NCI-H1930 (cell line): ENCODE measurements around the gene PDGFA.

Experiments used
- DNase-seq, 2 experiments: peaks; one replicate each; lab custom pipeline; 2025; lab: John Stamatoyannopoulos, UW

The PDGFA gene

GRCh38 chr7:472640-472957 lies 47.0 kb downstream of the PDGFA start:
- no peak for DNase-seq

DNA sequence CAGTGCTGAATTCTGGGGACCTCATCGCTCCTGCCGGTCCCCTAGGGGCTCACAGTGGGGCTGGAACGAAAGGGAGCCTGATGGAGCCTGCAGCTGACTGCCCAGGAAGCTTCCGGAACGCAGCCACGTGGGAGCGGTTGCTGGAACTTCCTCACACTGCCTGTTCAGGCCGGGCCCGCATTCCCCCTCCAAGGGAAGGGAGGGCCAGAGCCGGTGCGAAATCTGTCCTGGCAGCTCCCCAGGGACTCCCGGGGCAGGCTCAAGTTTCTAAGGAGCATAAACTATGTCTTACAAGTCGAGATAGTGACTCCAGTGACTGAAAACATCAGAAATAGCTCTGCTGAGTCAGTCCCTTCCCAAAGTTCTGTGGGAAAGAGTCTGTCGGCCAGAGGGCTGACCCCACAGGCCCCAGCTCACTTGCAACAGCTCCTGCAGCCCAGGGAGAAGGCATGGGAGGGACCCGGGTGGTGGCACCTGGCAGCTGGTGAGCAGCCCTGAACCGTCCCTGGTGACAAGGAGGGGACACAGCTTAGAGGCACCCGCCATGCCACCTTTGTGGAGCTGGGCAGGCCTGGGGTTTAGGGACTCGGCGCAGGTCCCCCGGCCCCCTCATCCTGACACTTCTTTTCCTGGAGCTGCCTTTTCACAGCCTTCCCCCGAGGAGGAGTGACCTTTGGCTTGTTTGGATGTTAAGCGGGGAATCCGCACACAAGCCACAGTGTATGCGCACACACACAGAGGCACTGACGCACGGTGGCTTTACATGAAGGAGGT lies 47.6 kb downstream of the PDGFA start:
- DNase-seq = no peak

GRCh38 chr7:471191-471865 lies 48.3 kb downstream of the PDGFA start:
- DNase-seq = no peak

- DNase-seq = no peak
Measured at GRCh38 chr7:469563-469961, 50.1 kb downstream of the PDGFA start.

DNA sequence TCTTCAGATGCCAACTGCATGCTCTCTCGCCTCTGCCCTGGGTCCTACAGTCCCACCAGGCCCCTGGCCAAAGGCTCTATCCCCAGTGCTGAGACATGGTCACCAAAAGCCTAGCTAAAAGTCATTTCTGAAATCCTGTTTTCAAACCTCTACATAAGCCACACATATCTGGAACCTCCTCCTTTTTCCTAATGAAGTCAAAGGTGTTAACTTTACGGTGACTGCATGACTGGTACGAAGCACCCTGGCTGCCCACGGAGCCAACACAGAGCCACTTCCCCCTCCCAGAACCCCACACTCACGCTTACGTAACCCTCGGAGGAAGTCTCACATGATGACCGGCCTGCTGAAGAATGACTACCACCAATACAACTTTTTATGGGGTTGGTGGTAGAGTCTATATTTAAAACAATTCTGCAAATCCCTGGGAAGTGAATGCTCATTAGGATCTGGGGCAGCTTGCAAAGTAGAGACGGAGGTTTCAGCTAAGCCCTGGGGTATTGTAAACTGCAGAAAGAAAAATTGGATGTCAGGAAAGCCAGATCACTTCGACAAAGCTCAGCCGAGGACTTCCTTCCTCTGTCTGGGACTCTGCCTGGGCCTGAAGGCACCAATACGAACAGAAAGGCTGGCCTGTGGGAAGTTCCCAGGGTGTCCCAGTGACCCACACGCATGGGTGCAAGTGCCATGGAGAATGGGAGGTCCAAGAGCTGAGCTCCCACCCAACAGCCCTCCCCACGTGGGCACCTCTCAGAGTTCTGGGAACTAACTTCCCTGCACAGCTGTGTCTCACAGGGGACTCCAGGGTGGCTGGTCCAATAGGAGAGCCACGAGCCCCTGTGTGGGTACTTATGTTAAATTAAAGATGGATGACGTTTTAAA lies 50.7 kb downstream of the PDGFA start:
- no peak for DNase-seq

DNA sequence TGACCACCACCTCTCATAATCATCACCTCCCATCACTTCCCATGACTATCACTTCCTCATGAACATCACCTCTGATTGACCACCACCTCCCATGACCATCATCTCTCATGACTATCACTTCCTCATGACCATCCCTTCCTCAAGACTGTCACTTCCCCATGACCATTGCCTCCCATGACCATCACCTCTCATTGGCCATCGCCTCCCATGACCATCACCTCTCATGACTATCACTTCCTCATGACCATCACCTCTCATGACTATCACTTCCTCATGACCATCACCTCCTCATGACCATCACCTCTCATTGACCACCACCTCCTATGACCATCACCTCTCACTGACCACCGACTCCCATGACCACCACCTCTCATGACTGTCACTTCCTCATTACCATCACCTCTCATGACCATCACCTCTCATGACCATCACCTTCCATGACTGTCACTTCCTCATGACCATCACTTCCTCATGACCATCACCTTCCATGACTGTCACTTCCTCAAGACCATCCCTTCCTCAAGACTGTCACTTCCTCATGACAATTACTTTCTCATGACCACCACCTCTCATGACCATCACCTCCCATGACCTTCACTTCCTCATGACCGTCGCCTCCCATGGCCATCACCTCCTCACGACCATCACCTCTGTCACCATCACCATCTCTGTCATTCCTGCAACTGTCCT lies 51.6 kb downstream of the PDGFA start:
- no peak for DNase-seq

DNA sequence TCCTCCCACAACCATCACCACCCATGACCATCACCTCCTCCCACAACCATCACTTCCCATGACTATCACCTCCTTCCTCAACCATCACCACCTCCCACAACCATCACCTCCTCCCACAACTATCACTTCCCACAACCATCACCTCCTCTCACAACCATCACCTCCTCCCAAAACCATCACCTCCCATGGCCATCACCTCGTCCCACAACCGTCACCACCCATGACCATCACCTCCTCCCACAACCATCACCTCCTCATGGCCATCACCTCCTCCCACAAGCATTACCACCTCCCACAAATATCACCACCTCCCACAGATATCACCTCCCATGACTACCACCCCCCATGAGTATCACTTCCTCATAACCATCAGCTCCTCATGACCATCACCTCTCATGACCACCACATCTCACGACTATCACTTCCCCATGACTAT lies 52.2 kb downstream of the PDGFA start:
- DNase-seq = no peak

GRCh38 chr7:466465-467191 lies 53.0 kb downstream of the PDGFA start:
- no peak for DNase-seq

GRCh38 chr7:465710-466400 lies 53.8 kb downstream of the PDGFA start:
- no peak for DNase-seq

GRCh38 chr7:464454-465401 lies 54.9 kb downstream of the PDGFA start:
- no peak for DNase-seq

- DNase-seq = no peak
Measured at GRCh38 chr7:463817-464453, 55.7 kb downstream of the PDGFA start.

GRCh38 chr7:463362-463781 lies 56.3 kb downstream of the PDGFA start:
- no peak for DNase-seq

DNA sequence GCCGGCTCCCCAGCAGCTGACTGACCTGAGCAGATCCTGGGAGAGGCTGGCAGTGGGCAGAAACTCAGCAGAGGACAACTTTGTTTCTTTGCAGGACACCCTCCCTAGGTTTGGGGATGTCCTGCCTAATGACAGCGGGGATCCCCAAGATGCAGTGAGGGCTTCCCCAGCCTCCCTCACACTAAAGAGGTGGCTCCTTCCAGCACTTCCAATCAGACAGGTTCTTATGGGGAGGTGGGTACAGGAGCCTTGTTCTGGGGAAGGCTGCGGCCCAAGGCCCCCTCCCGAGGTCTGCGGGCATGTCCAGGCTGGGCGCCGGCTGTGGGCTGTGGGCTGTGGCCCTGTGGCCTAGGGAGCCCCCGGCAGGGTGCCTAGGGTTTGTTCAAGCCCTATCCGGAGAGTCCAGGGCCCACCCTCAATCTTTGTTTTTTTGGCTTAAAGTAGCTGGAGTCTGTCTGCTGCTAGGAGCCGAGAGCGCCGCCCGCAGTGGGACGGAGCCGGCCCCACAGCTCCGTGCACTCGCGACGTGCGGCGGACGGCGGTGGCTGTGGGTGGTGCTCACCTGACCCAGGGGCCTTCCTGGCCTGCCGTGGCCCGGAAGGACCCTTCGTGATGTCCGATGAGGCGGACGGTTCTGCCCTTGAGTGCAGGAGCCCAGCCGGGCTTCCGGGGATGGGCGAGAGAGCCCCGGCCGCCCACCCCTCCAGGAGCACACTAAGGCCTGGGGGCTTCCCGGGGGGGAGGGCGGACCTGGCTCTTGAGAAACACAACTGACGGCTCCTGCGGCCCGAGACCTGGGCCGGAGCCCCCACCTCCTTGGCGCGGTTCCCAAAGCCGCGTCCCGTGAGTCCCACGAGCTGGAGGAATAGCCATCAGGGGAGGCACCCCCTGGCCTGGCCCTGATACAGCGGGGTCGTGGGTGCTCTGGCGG lies 57.2 kb downstream of the PDGFA start:
- no peak for DNase-seq

DNA sequence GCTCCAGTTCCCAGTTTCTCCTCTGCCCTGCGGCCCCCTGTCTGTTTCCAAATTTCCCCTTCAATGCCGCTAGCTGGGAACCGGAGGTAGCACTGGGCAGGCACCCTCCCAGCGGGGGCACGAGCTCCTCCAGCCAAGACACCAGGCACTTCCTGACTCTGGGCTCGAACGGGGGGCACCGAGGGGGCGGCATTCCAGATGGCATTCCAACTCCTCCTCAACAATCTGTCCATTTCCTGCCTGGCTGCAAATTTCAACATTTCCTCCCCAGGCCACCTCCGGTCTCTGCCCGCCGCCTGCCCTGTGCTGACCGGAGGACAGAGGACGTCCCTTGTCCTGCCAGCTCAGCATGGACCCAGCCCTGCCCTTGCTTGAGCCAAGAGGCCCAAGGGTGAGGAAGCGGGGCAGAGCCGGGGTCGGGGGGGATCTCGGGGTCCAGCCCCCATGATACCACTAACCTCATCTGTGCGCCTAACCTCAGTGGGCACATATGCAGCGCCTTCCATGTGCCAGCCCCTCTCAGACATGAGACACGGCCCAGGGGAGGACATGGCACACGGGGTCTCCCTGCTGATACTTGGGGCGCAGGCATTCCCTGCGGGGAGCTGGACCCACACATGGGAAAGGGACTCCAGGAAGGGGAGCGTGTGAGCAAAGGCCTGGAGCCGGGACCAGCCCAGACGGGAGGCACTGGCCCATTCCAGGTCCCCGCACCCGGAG lies 58.0 kb downstream of the PDGFA start:
- no peak for DNase-seq

DNA sequence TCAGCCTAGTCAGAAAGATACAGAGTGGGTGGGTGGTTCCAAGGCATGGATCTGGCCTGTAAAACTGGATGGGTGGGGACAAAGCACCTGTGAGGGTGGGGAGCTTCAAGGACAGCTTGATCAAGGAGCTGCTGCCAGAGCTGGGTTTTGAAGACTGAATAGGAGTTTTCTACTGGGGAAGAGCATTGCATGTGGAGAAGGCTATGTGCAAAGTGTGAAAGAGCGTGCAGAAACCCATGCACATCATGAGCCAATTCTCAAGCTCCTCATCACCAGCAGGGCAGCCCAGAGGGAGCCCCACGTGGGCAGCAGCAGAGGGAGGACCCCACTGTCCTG lies 58.6 kb downstream of the PDGFA start:
- no peak for DNase-seq

GRCh38 chr7:460374-461116 lies 59.1 kb downstream of the PDGFA start:
- DNase-seq = no peak
